ENCODE data around the gene RRAS. TPM values are rescaled to one million over a fixed set of nuclear protein-coding genes. Genes with fewer than 3 reads are reported as not detected.
A peak's percentile ranks its signal among the peaks of the same experiment; 100 is the strongest.
"Not testable (repeated sequence)": the region's sequence is repeated elsewhere in the genome, so short reads cannot be mapped to it uniquely, and the experiment has no call there.

RRAS gene
- total and polyA plus RNA-seq, 10 donors, result 30.9 to 106 (median 50.7) TPM

GRCh38 chr19:49624967-49625910 lies 14.7 kb downstream of the RRAS start:
- Histone ChIP-seq H3K4me3 (no peak overlapping the region), H3K27ac (no peak overlapping the region), H3K36me3 (peaks cover 0 to 85% (median 38%) of the 10 kb centered on the region in 6 donors), H3K9me3 (no peaks in the 10 kb centered on the region), H3K4me1 (peaks cover 0 to under 1% (median 0%) of the 10 kb centered on the region in 6 donors), H3K27me3 (replicated peaks in 1 of 7) (no peaks in the 10 kb centered on the region)
- DNase-seq, result no peak
- peak in 1 of 3 donors; percentile 10 for TF ChIP-seq POLR2AphosphoS5 (IDR thresholded peaks at IDR 0.05)
- no peak for TF ChIP-seq POLR2A (IDR thresholded peaks at IDR 0.05)
- TF ChIP-seq CTCF (IDR thresholded peaks at IDR 0.05 in 8 of 11, conservative IDR thresholded peaks at IDR 0.05 in 3 of 11), result no peak
- 89 to 94% (median 90%) methylated on average over 12 to 27 of the region's 27 CpGs for WGBS, 5 donors
- intact Hi-C loops (cut with DNase I; ENCODE audit: low total_unique reads), result no loop called here

- WGBS, 5 donors, result 90 to 97% (median 93%) methylated on average over 13 of the region's 13 CpGs
- H3K27ac ChIP-seq; intact Hi-C loops (cut with DNase I; ENCODE audit: low total_unique reads); H3K27me3 ChIP-seq (replicated peaks in 1 of 7); H3K9me3 ChIP-seq; DNase-seq; H3K4me3 ChIP-seq: not testable (repeated sequence)
- Histone ChIP-seq H3K4me1 (peaks cover 0 to 20% (median 11%) of the 10 kb centered on the region in 6 donors), H3K36me3 (peaks cover 0 to 98% (median 67%) of the 10 kb centered on the region in 6 donors)
These were observed 22.1 kb downstream of the RRAS start for GRCh38 chr19:49617860-49618259.

- no peak for DNase-seq
- WGBS, 5 donors, result 89 to 99% (median 93%) methylated on average over 7 of the region's 7 CpGs
- intact Hi-C loops (cut with DNase I; ENCODE audit: low total_unique reads), result no loop called here
- Histone ChIP-seq H3K4me1 (peaks cover 0 to 29% (median 20%) of the 10 kb centered on the region in 6 donors), H3K36me3 (peaks cover 0 to 98% (median 65%) of the 10 kb centered on the region in 6 donors), H3K27me3 (replicated peaks in 1 of 7) (no peaks in the 10 kb centered on the region), H3K4me3 (no peak overlapping the region), H3K9me3 (peaks cover 0 to 6% (median 0%) of the 10 kb centered on the region in 8 donors), H3K27ac (no peak overlapping the region)
- TF ChIP-seq POLR2A (IDR thresholded peaks at IDR 0.05) (no peak), CTCF (IDR thresholded peaks at IDR 0.05 in 8 of 11, conservative IDR thresholded peaks at IDR 0.05 in 3 of 11) (no peak), POLR2AphosphoS5 (IDR thresholded peaks at IDR 0.05) (no peak)
These were observed 23.0 kb downstream of the RRAS start for GRCh38 chr19:49616945-49617344.

- no peak for DNase-seq
- intact Hi-C loops (cut with DNase I; ENCODE audit: low total_unique reads), result no loop called here
- Histone ChIP-seq H3K4me1 (peaks cover 0 to 31% (median 22%) of the 10 kb centered on the region in 6 donors), H3K36me3 (peaks cover 0 to 95% (median 61%) of the 10 kb centered on the region in 6 donors), H3K4me3 (no peak overlapping the region), H3K9me3 (peaks cover 0 to 6% (median 0%) of the 10 kb centered on the region in 8 donors), H3K27ac (no peak overlapping the region), H3K27me3 (replicated peaks in 1 of 7) (no peaks in the 10 kb centered on the region)
- 95 to 99% (median 97%) methylated on average over 5 to 7 of the region's 7 CpGs for whole genome bisulfite sequencing, 5 donors
- TF ChIP-seq POLR2AphosphoS5 (IDR thresholded peaks at IDR 0.05), result no peak
These were observed 23.4 kb downstream of the RRAS start for GRCh38 chr19:49616532-49616931.

- Histone ChIP-seq H3K27ac (no peak overlapping the region), H3K4me3 (no peak overlapping the region), H3K36me3 (peaks cover 0 to 95% (median 62%) of the 10 kb centered on the region in 6 donors), H3K4me1 (peaks cover 0 to 36% (median 25%) of the 10 kb centered on the region in 6 donors), H3K9me3 (peaks cover 0 to 6% (median 0%) of the 10 kb centered on the region in 8 donors), H3K27me3 (replicated peaks in 1 of 7) (no peaks in the 10 kb centered on the region)
- WGBS, 5 donors, result 93 to 97% (median 96%) methylated on average over 22 to 23 of the region's 23 CpGs
- intact Hi-C loops (cut with DNase I; ENCODE audit: low total_unique reads), result no loop called here
- TF ChIP-seq POLR2AphosphoS5 (IDR thresholded peaks at IDR 0.05) (peak in 1 of 3 donors; percentile 36), CTCF (IDR thresholded peaks at IDR 0.05 in 8 of 11, conservative IDR thresholded peaks at IDR 0.05 in 3 of 11) (no peak)
- no peak for DNase-seq
These were observed 24.1 kb downstream of the RRAS start for GRCh38 chr19:49615861-49616260.
